ENCODE data around the gene XKRX.

GRCh38 chrX:100944601-100945000, 15.9 kb upstream of the XKRX start:
- TF ChIP-seq ATF1 (CRISPR knock-in tag; IDR thresholded peaks at IDR 0.05) (no peak), ZNF280D (CRISPR knock-in tag; IDR thresholded peaks at IDR 0.05) (no peak), SNAPC5 (CRISPR knock-in tag; IDR thresholded peaks at IDR 0.05; ENCODE audit: borderline replicate concordance) (no peak), HOXA5 (CRISPR knock-in tag; IDR thresholded peaks at IDR 0.05) (no peak)
